ENCODE measurements around the gene CCDC191.

Gene CCDC191

GRCh38 chr3:113966172-113966571, 90.2 kb downstream of the CCDC191 start:
- Histone ChIP-seq H3K4me1 (ENCODE audit: low read length) (no peaks in the 10 kb centered on the region), H2AFZ (ENCODE audit: low read length) (no peak overlapping the region), H3K4me2 (ENCODE audit: low read depth, low read length) (no peak overlapping the region), H3K79me2 (ENCODE audit: low read length) (no peaks in the 10 kb centered on the region), H3K9me2 (replicated peaks; ENCODE audit: insufficient read depth, low read length) (no peaks in the 10 kb centered on the region), H3F3A (ENCODE audit: insufficient read depth, low read length) (no peaks in the 10 kb centered on the region), H3K27me3 (replicated peaks; ENCODE audit: insufficient read depth, low read length) (no peaks in the 10 kb centered on the region), H3K9ac (ENCODE audit: low read length) (no peak overlapping the region), H3K4me3 (ENCODE audit: low read length) (no peak overlapping the region), H4K20me1 (ENCODE audit: insufficient read depth, low read length) (no peaks in the 10 kb centered on the region), H3K36me3 (replicated peaks; ENCODE audit: insufficient read depth, low read length) (0 out of 2 replicates have a peak, but pooled peaks cover 2% of the 10 kb centered on the region), H3K27ac (ENCODE audit: low read length) (no peak overlapping the region), H3K9me3 (replicated peaks; ENCODE audit: insufficient read depth, low read length) (no peaks in the 10 kb centered on the region)
- TF ChIP-seq EZH2 (optimal IDR thresholded peaks at IDR 0.05; ENCODE audit: low read depth, low read length) (no peak), CTCF (IDR thresholded peaks at IDR 0.05; ENCODE audit: low read length) (no peak), EZH2phosphoT487 (IDR thresholded peaks at IDR 0.05; ENCODE audit: low read length) (no peak)
- DNase-seq = no peak

- no peak overlapping the region for H2AFZ ChIP-seq (ENCODE audit: low read length)
- no peaks in the 10 kb centered on the region for H3K9me3 ChIP-seq (replicated peaks; ENCODE audit: insufficient read depth, low read length)
- no peak overlapping the region for H3K9ac ChIP-seq (ENCODE audit: low read length)
- no peak for DNase-seq
- H3F3A ChIP-seq (ENCODE audit: insufficient read depth, low read length) = no peaks in the 10 kb centered on the region
- H3K4me2 ChIP-seq (ENCODE audit: low read depth, low read length) = no peak overlapping the region
- no peak for TF ChIP-seq EZH2 (optimal IDR thresholded peaks at IDR 0.05; ENCODE audit: low read depth, low read length)
- no peak for TF ChIP-seq EZH2phosphoT487 (IDR thresholded peaks at IDR 0.05; ENCODE audit: low read length)
- no peak for TF ChIP-seq CTCF (IDR thresholded peaks at IDR 0.05; ENCODE audit: low read length)
- peaks cover 5% of the 10 kb centered on the region; the same call in 1 of the 2 replicates for H3K36me3 ChIP-seq (replicated peaks; ENCODE audit: insufficient read depth, low read length)
- no peaks in the 10 kb centered on the region for H3K27me3 ChIP-seq (replicated peaks; ENCODE audit: insufficient read depth, low read length)
- H3K27ac ChIP-seq (ENCODE audit: low read length) = no peak overlapping the region
- H3K79me2 ChIP-seq (ENCODE audit: low read length) = no peaks in the 10 kb centered on the region
- no peaks in the 10 kb centered on the region for H3K9me2 ChIP-seq (replicated peaks; ENCODE audit: insufficient read depth, low read length)
- H3K4me3 ChIP-seq (ENCODE audit: low read length) = no peak overlapping the region
- no peaks in the 10 kb centered on the region for H3K4me1 ChIP-seq (ENCODE audit: low read length)
- H4K20me1 ChIP-seq (ENCODE audit: insufficient read depth, low read length) = no peaks in the 10 kb centered on the region
Measured at GRCh38 chr3:113963879-113964278, 92.4 kb downstream of the CCDC191 start.

- no peak for TF ChIP-seq EZH2phosphoT487 (IDR thresholded peaks at IDR 0.05; ENCODE audit: low read length)
- no peak for TF ChIP-seq EZH2 (optimal IDR thresholded peaks at IDR 0.05; ENCODE audit: low read depth, low read length)
- no peak for TF ChIP-seq CTCF (IDR thresholded peaks at IDR 0.05; ENCODE audit: low read length)
Measured at GRCh38 chr3:113954091-113954685, 102.1 kb downstream of the CCDC191 start.

More at GRCh38 chr3:113954091-113954685, 102.1 kb downstream of the CCDC191 start:
- Histone ChIP-seq H3F3A (ENCODE audit: insufficient read depth, low read length) (no peaks in the 10 kb centered on the region), H3K4me1 (ENCODE audit: low read length) (peaks cover 31% of the 10 kb centered on the region), H2AFZ (ENCODE audit: low read length) (no peak overlapping the region), H3K9ac (ENCODE audit: low read length) (no peak overlapping the region), H3K27ac (ENCODE audit: low read length) (no peak overlapping the region; the same call in 1 of the 2 replicates), H3K9me2 (replicated peaks; ENCODE audit: insufficient read depth, low read length) (no peaks in the 10 kb centered on the region), H3K9me3 (replicated peaks; ENCODE audit: insufficient read depth, low read length) (no peaks in the 10 kb centered on the region), H3K36me3 (replicated peaks; ENCODE audit: insufficient read depth, low read length) (peaks cover 3% of the 10 kb centered on the region), H4K20me1 (ENCODE audit: insufficient read depth, low read length) (no peaks in the 10 kb centered on the region), H3K4me3 (ENCODE audit: low read length) (0 out of 2 replicates have a peak overlapping the region, but pooled peaks have one; percentile 1), H3K27me3 (replicated peaks; ENCODE audit: insufficient read depth, low read length) (no peaks in the 10 kb centered on the region), H3K4me2 (ENCODE audit: low read depth, low read length) (peak overlapping the region; percentile 17), H3K79me2 (ENCODE audit: low read length) (peaks cover 13% of the 10 kb centered on the region)
- no peak for DNase-seq

All from MM.1S (cell line).